OCI-LY1 (cell line): ENCODE results near the gene MRPL38.

Experiments
- H2AFZ ChIP-seq: fragments of 200-600 bp; sonication (generic), shearing (Covaris generic); 2 replicates; pipeline ENCODE4 v1.6.0; 2014; ENCODE audit warnings: antibody characterized with exemption, mild to moderate bottlenecking, low read length
- H3F3A ChIP-seq: fragments of 200-600 bp; sonication (generic), shearing (Covaris generic); 2 replicates; pipeline ENCODE4 v1.6.0; 2014; ENCODE audit warnings: mild to moderate bottlenecking, antibody characterized with exemption, low read length, moderate library complexity; ENCODE audit not compliant: insufficient read depth
- H3K27ac ChIP-seq: fragments of 200-600 bp; sonication (generic); 2 replicates; pipeline ENCODE4 v1.5.1; 2014; ENCODE audit warnings: low read length, mixed run types, mild to moderate bottlenecking, low read depth; ENCODE audit not compliant: poor library complexity, severe bottlenecking
- H3K27me3 ChIP-seq: fragments of 200-600 bp; sonication (generic); 2 replicates; pipeline ENCODE4 v1.6.0; 2014; ENCODE audit warnings: antibody characterized with exemption, mild to moderate bottlenecking, low read length, moderate library complexity; ENCODE audit not compliant: insufficient read depth
- H3K36me3 ChIP-seq: fragments of 200-600 bp; sonication (generic); 2 replicates; pipeline ENCODE4 v1.6.1; 2014; ENCODE audit warnings: mild to moderate bottlenecking, antibody characterized with exemption, low read length, moderate library complexity, mixed read lengths; ENCODE audit not compliant: insufficient read depth
- H3K4me1 ChIP-seq: fragments of 200-600 bp; sonication (generic); 2 replicates; pipeline ENCODE4 v1.5.1; 2014; ENCODE audit warnings: mild to moderate bottlenecking, low read length, moderate library complexity; ENCODE audit not compliant: insufficient read depth, severe bottlenecking
- H3K4me2 ChIP-seq: fragments of 200-600 bp; sonication (generic), shearing (Covaris generic); 2 replicates; pipeline ENCODE4 v1.6.1; 2014; ENCODE audit warnings: low read length
- H3K4me3 ChIP-seq: fragments of 200-600 bp; sonication (generic); 2 replicates; pipeline ENCODE4 v1.5.1; 2014; ENCODE audit warnings: low read length, low read depth, mild to moderate bottlenecking, mixed read lengths; ENCODE audit not compliant: poor library complexity, severe bottlenecking
- H3K79me2 ChIP-seq: fragments of 200-600 bp; shearing (Covaris generic); 2 replicates; pipeline ENCODE4 v1.6.1; 2016; ENCODE audit warnings: mixed run types, low read length, mixed read lengths; ENCODE audit not compliant: insufficient read depth
- H3K9ac ChIP-seq: fragments of 200-600 bp; sonication (generic), shearing (Covaris generic); 2 replicates; pipeline ENCODE4 v1.6.1; 2014; ENCODE audit warnings: mild to moderate bottlenecking, low read length, mixed read lengths
- H3K9me2 ChIP-seq: fragments of 200-600 bp; sonication (generic), shearing (Covaris generic); 2 replicates; pipeline ENCODE4 v1.6.1; 2014; ENCODE audit warnings: low read depth, mild to moderate bottlenecking, low read length, mixed read lengths
- H3K9me3 ChIP-seq: fragments of 200-600 bp; shearing (Covaris generic); 2 replicates; pipeline ENCODE4 v1.6.1; 2014; ENCODE audit warnings: low read length, mixed read lengths
- H4K20me1 ChIP-seq: fragments of 200-600 bp; sonication (generic), shearing (Covaris generic); 2 replicates; pipeline ENCODE4 v1.6.0; 2016; ENCODE audit warnings: mild to moderate bottlenecking, low read length; ENCODE audit not compliant: insufficient read depth
- EZH2 ChIP-seq: fragments of 200-600 bp; sonication (generic), shearing (Covaris generic); IDR thresholded peaks from 2 replicates; pipeline ENCODE4 v1.8.0; 2017; ENCODE audit warnings: borderline replicate concordance, mixed run types, mild to moderate bottlenecking, antibody characterized with exemption, low read length, moderate library complexity, mixed read lengths
- TF ChIP-seq, protein P1 (sequence below): fragments of 200-600 bp; sonication (generic), shearing (Covaris generic); IDR thresholded peaks from 2 replicates; pipeline ENCODE4 v1.5.1; 2017; ENCODE audit warnings: mild to moderate bottlenecking, antibody characterized with exemption, low read length, moderate library complexity, mixed read lengths

MRPL38 gene

DNA sequence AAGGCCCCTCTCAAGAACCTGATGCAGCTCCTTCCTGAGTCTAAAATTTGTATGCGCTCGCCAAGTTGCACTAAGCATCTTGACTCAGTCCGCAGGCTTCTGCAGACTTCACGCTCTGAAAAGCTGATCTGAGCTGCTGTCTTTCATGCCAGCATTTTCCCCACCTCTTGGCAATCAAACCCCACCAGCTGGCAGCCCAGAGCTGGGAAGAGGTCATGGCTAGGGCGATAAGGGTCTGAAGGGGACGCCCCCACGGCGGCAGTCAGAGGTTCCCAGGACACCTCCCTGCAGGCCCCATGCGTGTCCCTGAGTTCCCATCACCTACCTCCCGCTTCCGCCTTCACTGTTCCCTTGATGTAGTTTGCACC, 55.4 kb downstream of the MRPL38 start:
- H3K79me2 ChIP-seq = no peaks in the 10 kb centered on the region
- H3K27me3 ChIP-seq = no peaks in the 10 kb centered on the region
- peaks cover 11% of the 10 kb centered on the region for H3K4me1 ChIP-seq
- no peak overlapping the region for H3K9ac ChIP-seq
- no peaks in the 10 kb centered on the region for H3K9me2 ChIP-seq
- H3K27ac ChIP-seq = no peak overlapping the region
- no peaks in the 10 kb centered on the region for H4K20me1 ChIP-seq
- peaks cover 53% of the 10 kb centered on the region; the same call in 1 of the 2 replicates for H3K36me3 ChIP-seq
- no peak overlapping the region for H3K4me3 ChIP-seq
- no peak overlapping the region for H2AFZ ChIP-seq
- TF ChIP-seq, protein P1, sequence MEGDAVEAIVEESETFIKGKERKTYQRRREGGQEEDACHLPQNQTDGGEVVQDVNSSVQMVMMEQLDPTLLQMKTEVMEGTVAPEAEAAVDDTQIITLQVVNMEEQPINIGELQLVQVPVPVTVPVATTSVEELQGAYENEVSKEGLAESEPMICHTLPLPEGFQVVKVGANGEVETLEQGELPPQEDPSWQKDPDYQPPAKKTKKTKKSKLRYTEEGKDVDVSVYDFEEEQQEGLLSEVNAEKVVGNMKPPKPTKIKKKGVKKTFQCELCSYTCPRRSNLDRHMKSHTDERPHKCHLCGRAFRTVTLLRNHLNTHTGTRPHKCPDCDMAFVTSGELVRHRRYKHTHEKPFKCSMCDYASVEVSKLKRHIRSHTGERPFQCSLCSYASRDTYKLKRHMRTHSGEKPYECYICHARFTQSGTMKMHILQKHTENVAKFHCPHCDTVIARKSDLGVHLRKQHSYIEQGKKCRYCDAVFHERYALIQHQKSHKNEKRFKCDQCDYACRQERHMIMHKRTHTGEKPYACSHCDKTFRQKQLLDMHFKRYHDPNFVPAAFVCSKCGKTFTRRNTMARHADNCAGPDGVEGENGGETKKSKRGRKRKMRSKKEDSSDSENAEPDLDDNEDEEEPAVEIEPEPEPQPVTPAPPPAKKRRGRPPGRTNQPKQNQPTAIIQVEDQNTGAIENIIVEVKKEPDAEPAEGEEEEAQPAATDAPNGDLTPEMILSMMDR = no peak
- TF ChIP-seq EZH2 = no peak
- H3K9me3 ChIP-seq = no peaks in the 10 kb centered on the region
- H3F3A ChIP-seq = no peaks in the 10 kb centered on the region
- no peak overlapping the region for H3K4me2 ChIP-seq
